Measurements from ENCODE around the gene TSHR. TPM values are rescaled to one million over a fixed set of nuclear protein-coding genes. Genes with fewer than 3 reads are reported as not detected.

Gene TSHR
- total and polyA plus RNA-seq, 2 of the 4 experiments (the other 2 are of a cell fraction), result not detected

GRCh38 chr14:81091139-81091538 lies 135.7 kb downstream of the TSHR start:
- ATAC-seq (ENCODE audit: low read depth) (no peak), DNase-seq (no peak)
- Histone ChIP-seq H3K9ac (ENCODE audit: low read depth, low read length) (no peak overlapping the region), H3K4me3 (ENCODE audit: insufficient read depth, low read depth, low read length) (no peak overlapping the region), H3K18ac (ENCODE audit: low read depth, low read length) (no peak overlapping the region), H3K9me1 (ENCODE audit: insufficient read depth, low read length) (no peaks in the 10 kb centered on the region), H2BK120ac (ENCODE audit: low read depth, low read length) (no peak overlapping the region), H3K27me3 (ENCODE audit: control insufficient read depth, insufficient read depth, low read length) (no peaks in the 10 kb centered on the region), H2AK9ac (replicated peaks; ENCODE audit: low read depth, low read length, poor library complexity) (no peak overlapping the region), H3K4me1 (ENCODE audit: control insufficient read depth, insufficient read depth, low read length) (no peaks in the 10 kb centered on the region), H2BK15ac (ENCODE audit: low read depth, low read length) (no peak overlapping the region), H3K36me3 (ENCODE audit: control insufficient read depth, insufficient read depth, low read length) (no peaks in the 10 kb centered on the region), H2BK5ac (ENCODE audit: low read depth, low read length, poor library complexity, severe bottlenecking) (no peak overlapping the region), H4K8ac (ENCODE audit: low read depth in 2 of 2, low read length in 2 of 2) (no peak overlapping the region), H2BK20ac (ENCODE audit: low read depth, low read length) (no peak overlapping the region), H3K9me3 (ENCODE audit: control insufficient read depth, insufficient read depth, low read length) (no peaks in the 10 kb centered on the region), H2AK5ac (ENCODE audit: low read depth, low read length) (no peak overlapping the region), H3K4me2 (ENCODE audit: low read depth, low read length) (no peak overlapping the region), H3K23ac (ENCODE audit: low read depth, low read length) (no peak overlapping the region), H3K14ac (replicated peaks; ENCODE audit: low read depth, low read length) (no peak overlapping the region), H3K27ac (ENCODE audit: insufficient read depth, low read length) (no peak overlapping the region), H3K4ac (ENCODE audit: low read depth, low read length) (no peak overlapping the region), H2AFZ (replicated peaks; ENCODE audit: low read length, poor library complexity) (no peak overlapping the region), H3K79me1 (ENCODE audit: low read depth in 1 of 2, low read length in 2 of 2) (no peaks in the 10 kb centered on the region), H4K91ac (ENCODE audit: insufficient read depth, low read depth, low read length) (no peak overlapping the region), H3K56ac (ENCODE audit: extremely low read depth, insufficient read depth, low read length) (no peak overlapping the region), H4K20me1 (ENCODE audit: insufficient read depth, low read length) (no peaks in the 10 kb centered on the region), H4K5ac (ENCODE audit: low read depth, low read length) (no peak overlapping the region)
- POLR2A ChIA-PET (ENCODE audit: unreplicated experiment), result no interaction called here
- in situ Hi-C loops (cut with MboI; ENCODE audit: low sequenced_read_pairs), result no loop called here
- CTCF ChIA-PET, result no interaction called here
- intact Hi-C loops (cut with micrococcal nuclease), result no loop called here
- dilution Hi-C loops (cut with HindIII; ENCODE audit: low sequenced_read_pairs, unreplicated experiment), result no loop called here
- TF ChIP-seq RFX5 (IDR thresholded peaks at IDR 0.05; ENCODE audit: low read depth, low read length) (no peak), POLR2A (IDR thresholded peaks at IDR 0.05; ENCODE audit: low read depth, low read length) (no peak), MXI1 (IDR thresholded peaks at IDR 0.05; ENCODE audit: borderline replicate concordance, low read depth, low read length) (no peak), BHLHE40 (IDR thresholded peaks at IDR 0.05; ENCODE audit: low read depth, low read length) (no peak), CHD1 (IDR thresholded peaks at IDR 0.05; ENCODE audit: low read depth, low read length) (no peak), MAFK (IDR thresholded peaks at IDR 0.05; ENCODE audit: low read depth, low read length) (no peak), RAD21 (IDR thresholded peaks at IDR 0.05; ENCODE audit: low read length) (no peak), NFE2L2 (IDR thresholded peaks at IDR 0.05; ENCODE audit: low read depth, low read length) (no peak), USF2 (IDR thresholded peaks at IDR 0.05; ENCODE audit: low read depth, low read length) (no peak)
- BruUV-seq (replicated peaks), result no TSS peak
